ENCODE results near the gene SCN5A.

The SCN5A gene

GRCh38 chr3:38647217-38647970, 2.1 kb downstream of the SCN5A start:
- no peak for DNase-seq (ENCODE audit: low read depth)

- no peak for DNase-seq (ENCODE audit: low read depth)
Measured at GRCh38 chr3:38646630-38647029, 2.9 kb downstream of the SCN5A start.

GRCh38 chr3:38646062-38646461, 3.4 kb downstream of the SCN5A start:
- no peak for DNase-seq (ENCODE audit: low read depth)

- DNase-seq (ENCODE audit: low read depth), result no peak
Measured at GRCh38 chr3:38645601-38646000, 3.9 kb downstream of the SCN5A start.

- DNase-seq (ENCODE audit: low read depth), result no peak
Measured at GRCh38 chr3:38645076-38645475, 4.4 kb downstream of the SCN5A start.

GRCh38 chr3:38644662-38645053, 4.8 kb downstream of the SCN5A start:
- no peak for DNase-seq (ENCODE audit: low read depth)

- no peak for DNase-seq (ENCODE audit: low read depth)
Measured at GRCh38 chr3:38644016-38644661, 5.3 kb downstream of the SCN5A start.

- DNase-seq (ENCODE audit: low read depth), result no peak
Measured at GRCh38 chr3:38643592-38643991, 5.9 kb downstream of the SCN5A start.

- DNase-seq (ENCODE audit: low read depth), result no peak
Measured at GRCh38 chr3:38643090-38643489, 6.4 kb downstream of the SCN5A start.

- no peak for DNase-seq (ENCODE audit: low read depth)
Measured at GRCh38 chr3:38641461-38642110, 7.9 kb downstream of the SCN5A start.

- DNase-seq (ENCODE audit: low read depth), result no peak
Measured at GRCh38 chr3:38640661-38641452, 8.6 kb downstream of the SCN5A start.

GRCh38 chr3:38638354-38638753, 11.1 kb downstream of the SCN5A start:
- no peak for DNase-seq (ENCODE audit: low read depth)

- DNase-seq (ENCODE audit: low read depth), result no peak
Measured at GRCh38 chr3:38637906-38638305, 11.6 kb downstream of the SCN5A start.

- DNase-seq (ENCODE audit: low read depth), result no peak
Measured at GRCh38 chr3:38636881-38637280, 12.6 kb downstream of the SCN5A start.

GRCh38 chr3:38636464-38636863, 13.0 kb downstream of the SCN5A start:
- no peak for DNase-seq (ENCODE audit: low read depth)

GRCh38 chr3:38634111-38634510, 15.4 kb downstream of the SCN5A start:
- no peak for DNase-seq (ENCODE audit: low read depth)

GRCh38 chr3:38632989-38633388, 16.5 kb downstream of the SCN5A start:
- no peak for DNase-seq (ENCODE audit: low read depth)

- no peak for DNase-seq (ENCODE audit: low read depth)
Measured at GRCh38 chr3:38630606-38631005, 18.9 kb downstream of the SCN5A start.

GRCh38 chr3:38630070-38630469, 19.4 kb downstream of the SCN5A start:
- no peak for DNase-seq (ENCODE audit: low read depth)

- DNase-seq (ENCODE audit: low read depth), result no peak
Measured at GRCh38 chr3:38628835-38629234, 20.7 kb downstream of the SCN5A start.

GRCh38 chr3:38627956-38628355, 21.5 kb downstream of the SCN5A start:
- no peak for DNase-seq (ENCODE audit: low read depth)

GRCh38 chr3:38626171-38626570, 23.3 kb downstream of the SCN5A start:
- no peak for DNase-seq (ENCODE audit: low read depth)

- DNase-seq (ENCODE audit: low read depth), result no peak
Measured at GRCh38 chr3:38623539-38623938, 25.9 kb downstream of the SCN5A start.
